ENCODE results near the gene ERO1A.

ERO1A gene

GRCh38 chr14:52716155-52716554 lies 20.8 kb upstream of the ERO1A start:
- H3K27me3 Mint-ChIP-seq, result no peaks in the 10 kb centered on the region
- DNase-seq (ENCODE audit: low spot score in 2 of 2), result no peak
- no peak for ATAC-seq (ENCODE audit: low read depth)
- no peak overlapping the region for H3K4me3 Mint-ChIP-seq
- H3K36me3 Mint-ChIP-seq, result peaks cover 29% of the 10 kb centered on the region
- no peaks in the 10 kb centered on the region for H3K9me3 Mint-ChIP-seq
- H3K4me1 Mint-ChIP-seq, result no peaks in the 10 kb centered on the region
- H3K27ac Mint-ChIP-seq, result no peak overlapping the region

- Mint-ChIP-seq H3K9me3 (no peaks in the 10 kb centered on the region), H3K27me3 (no peaks in the 10 kb centered on the region), H3K27ac (no peak overlapping the region), H3K4me1 (peaks cover 12% of the 10 kb centered on the region), H3K36me3 (peaks cover 29% of the 10 kb centered on the region), H3K4me3 (no peak overlapping the region)
- no peak for ATAC-seq (ENCODE audit: low read depth)
- DNase-seq (ENCODE audit: low spot score in 2 of 2), result no peak
Observed at GRCh38 chr14:52711666-52712065, 16.3 kb upstream of the ERO1A start.

- Mint-ChIP-seq H3K4me1 (peaks cover 17% of the 10 kb centered on the region), H3K4me3 (peak within 1 kb of the TSS; percentile 99), H3K27me3 (no peaks in the 10 kb centered on the region), H3K36me3 (peaks cover 8% of the 10 kb centered on the region), H3K27ac (peak within 1 kb of the TSS; percentile 96), H3K9me3 (no peaks in the 10 kb centered on the region)
- DNase-seq (ENCODE audit: low spot score in 2 of 2) (peak; percentile 77 to 88), ATAC-seq (ENCODE audit: low read depth) (peak; percentile 97)
Observed at GRCh38 chr14:52706724-52707706, 11.7 kb upstream of the ERO1A start, which contains the start of gene PSMC6. TSS of gene PSMC6 (plus strand) at chr14:52707200. CDS start at chr14:52707220, 20 bp downstream.

GRCh38 chr14:52706286-52706685 lies 10.9 kb upstream of the ERO1A start:
- Mint-ChIP-seq H3K27ac (peak overlapping the region; percentile 96), H3K27me3 (no peaks in the 10 kb centered on the region), H3K4me1 (peaks cover 18% of the 10 kb centered on the region), H3K9me3 (no peaks in the 10 kb centered on the region), H3K4me3 (peak overlapping the region; percentile 99), H3K36me3 (peaks cover 7% of the 10 kb centered on the region)
- DNase-seq (ENCODE audit: low spot score in 2 of 2) (no peak), ATAC-seq (ENCODE audit: low read depth) (no peak)

GRCh38 chr14:52703664-52704063 lies 8.3 kb upstream of the ERO1A start:
- Mint-ChIP-seq H3K9me3 (no peaks in the 10 kb centered on the region), H3K36me3 (peaks cover 2% of the 10 kb centered on the region), H3K4me1 (peaks cover 20% of the 10 kb centered on the region), H3K4me3 (no peak overlapping the region), H3K27me3 (no peaks in the 10 kb centered on the region), H3K27ac (no peak overlapping the region)
- DNase-seq (ENCODE audit: low spot score in 2 of 2), result no peak
- no peak for ATAC-seq (ENCODE audit: low read depth)

- peaks cover 20% of the 10 kb centered on the region for H3K4me1 Mint-ChIP-seq
- no peak overlapping the region for H3K4me3 Mint-ChIP-seq
- ATAC-seq (ENCODE audit: low read depth), result no peak
- H3K9me3 Mint-ChIP-seq, result no peaks in the 10 kb centered on the region
- H3K36me3 Mint-ChIP-seq, result peaks cover 1% of the 10 kb centered on the region
- H3K27me3 Mint-ChIP-seq, result no peaks in the 10 kb centered on the region
- no peak overlapping the region for H3K27ac Mint-ChIP-seq
- no peak for DNase-seq (ENCODE audit: low spot score in 2 of 2)
Observed at GRCh38 chr14:52703225-52703624, 7.9 kb upstream of the ERO1A start.

GRCh38 chr14:52701223-52701622 lies 5.9 kb upstream of the ERO1A start:
- H3K27me3 Mint-ChIP-seq, result no peaks in the 10 kb centered on the region
- DNase-seq (ENCODE audit: low spot score in 2 of 2) (no peak), ATAC-seq (ENCODE audit: low read depth) (no peak)
- H3K9me3 Mint-ChIP-seq, result no peaks in the 10 kb centered on the region
- H3K36me3 Mint-ChIP-seq, result no peaks in the 10 kb centered on the region
- no peak overlapping the region for H3K27ac Mint-ChIP-seq
- H3K4me3 Mint-ChIP-seq, result no peak overlapping the region
- H3K4me1 Mint-ChIP-seq, result peaks cover 3% of the 10 kb centered on the region

- no peaks in the 10 kb centered on the region for H3K9me3 Mint-ChIP-seq
- H3K4me1 Mint-ChIP-seq, result peaks cover 3% of the 10 kb centered on the region
- no peaks in the 10 kb centered on the region for H3K36me3 Mint-ChIP-seq
- H3K27me3 Mint-ChIP-seq, result no peaks in the 10 kb centered on the region
- no peak overlapping the region for H3K4me3 Mint-ChIP-seq
- H3K27ac Mint-ChIP-seq, result no peak overlapping the region
- no peak for ATAC-seq (ENCODE audit: low read depth)
- DNase-seq (ENCODE audit: low spot score in 2 of 2), result no peak
Observed at GRCh38 chr14:52700701-52701172, 5.4 kb upstream of the ERO1A start.

GRCh38 chr14:52694761-52695480 lies 437 bp downstream of the ERO1A start:
- Mint-ChIP-seq H3K4me1 (peaks cover 34% of the 10 kb centered on the region), H3K9me3 (no peaks in the 10 kb centered on the region), H3K4me3 (peak overlapping the region; percentile 98), H3K27me3 (no peaks in the 10 kb centered on the region), H3K36me3 (peaks cover 2% of the 10 kb centered on the region), H3K27ac (peak overlapping the region; percentile 92)
- peak; percentile 68 for ATAC-seq (ENCODE audit: low read depth)
- peak in 1 of 2 donors; percentile 41 for DNase-seq (ENCODE audit: low spot score in 2 of 2)

- no peak overlapping the region for H3K4me3 Mint-ChIP-seq
Observed at GRCh38 chr14:52693532-52693931, 1.8 kb downstream of the ERO1A start.

GRCh38 chr14:52693036-52693435 lies 2.3 kb downstream of the ERO1A start:
- no peaks in the 10 kb centered on the region for H3K27me3 Mint-ChIP-seq
- no peak overlapping the region for H3K27ac Mint-ChIP-seq
- no peak for DNase-seq (ENCODE audit: low spot score in 2 of 2)
- peaks cover 37% of the 10 kb centered on the region for H3K4me1 Mint-ChIP-seq
- no peak for ATAC-seq (ENCODE audit: low read depth)
- H3K36me3 Mint-ChIP-seq, result peaks cover 3% of the 10 kb centered on the region
- H3K4me3 Mint-ChIP-seq, result no peak overlapping the region
- H3K9me3 Mint-ChIP-seq, result no peaks in the 10 kb centered on the region

More at GRCh38 chr14:52693532-52693931, 1.8 kb downstream of the ERO1A start:
- DNase-seq (ENCODE audit: low spot score in 2 of 2) (no peak), ATAC-seq (ENCODE audit: low read depth) (no peak)
- Mint-ChIP-seq H3K27me3 (no peaks in the 10 kb centered on the region), H3K4me1 (peaks cover 37% of the 10 kb centered on the region), H3K27ac (no peak overlapping the region), H3K36me3 (peaks cover 3% of the 10 kb centered on the region), H3K9me3 (no peaks in the 10 kb centered on the region)

GRCh38 chr14:52692248-52692962 lies 3.0 kb downstream of the ERO1A start:
- H3K9me3 Mint-ChIP-seq, result no peaks in the 10 kb centered on the region
- H3K27me3 Mint-ChIP-seq, result no peaks in the 10 kb centered on the region
- DNase-seq (ENCODE audit: low spot score in 2 of 2) (no peak), ATAC-seq (ENCODE audit: low read depth) (no peak)
- peaks cover 3% of the 10 kb centered on the region for H3K36me3 Mint-ChIP-seq
- H3K4me3 Mint-ChIP-seq, result peak overlapping the region; percentile 24
- H3K4me1 Mint-ChIP-seq, result peaks cover 40% of the 10 kb centered on the region
- H3K27ac Mint-ChIP-seq, result no peak overlapping the region

- Mint-ChIP-seq H3K9me3 (no peaks in the 10 kb centered on the region), H3K27me3 (no peaks in the 10 kb centered on the region), H3K4me1 (peaks cover 48% of the 10 kb centered on the region), H3K36me3 (peaks cover 3% of the 10 kb centered on the region), H3K27ac (no peak overlapping the region), H3K4me3 (no peak overlapping the region)
- ATAC-seq (ENCODE audit: low read depth) (no peak), DNase-seq (ENCODE audit: low spot score in 2 of 2) (no peak)
Observed at GRCh38 chr14:52690983-52691760, 4.2 kb downstream of the ERO1A start.
